Spinal cord (tissue), 10 donors: ENCODE results near the gene PUM2. TPM values are rescaled to one million over a fixed set of nuclear protein-coding genes. Genes with fewer than 3 reads are reported as not detected.

ENCODE experiments used
- DNase-seq, 6 donors: peaks; one replicate each; pipeline versions ENCODE4 v3.0.0 to v3.0.0-alpha.2; 2013 to 2015; ENCODE audit warnings: low spot score in 6 of 6, low read depth in 4 of 6
- H3K27ac ChIP-seq: one replicate; pipeline ENCODE4 v1.5.1; 2013; ENCODE audit warnings: low read depth, low read length, control low read depth
- H3K27me3 ChIP-seq: one replicate; pipeline ENCODE4 v1.6.1; 2013; ENCODE audit warnings: low read length; ENCODE audit not compliant: control insufficient read depth, insufficient read depth
- H3K36me3 ChIP-seq: one replicate; pipeline ENCODE4 v1.6.1; 2013; ENCODE audit warnings: low read length; ENCODE audit not compliant: control insufficient read depth, insufficient read depth
- H3K4me1 ChIP-seq: one replicate; pipeline ENCODE4 v1.6.1; 2013; ENCODE audit warnings: low read length; ENCODE audit not compliant: control insufficient read depth, insufficient read depth
- H3K4me3 ChIP-seq: one replicate; pipeline ENCODE4 v1.5.1; 2013; ENCODE audit warnings: low read depth, low read length, control low read depth
- H3K9me3 ChIP-seq: one replicate; pipeline ENCODE4 v1.6.1; 2013; ENCODE audit warnings: low read length; ENCODE audit not compliant: control insufficient read depth, insufficient read depth
- WGBS: methylation state at CpG from one replicate; pipeline ENCODE4 v1.1.5; 2013; ENCODE audit warnings: missing lambda C conversion rate; ENCODE audit not compliant: insufficient coverage; 5-methylcytosine and 5-hydroxymethylcytosine counted together
- polyA plus RNA-seq, 2 donors: library from polyadenylated mRNA; unstranded; fragments of 120-200 nt; gene quantifications; one replicate each; pipeline ENCODE4 v1.2.1, GENCODE V29; 2013; ENCODE audit not compliant: insufficient read length in 2 of 2
- small RNA-seq: library from RNA; depleted of rRNA; stranded (forward); fragments of <200 nt; gene quantifications from one replicate; pipeline ENCODE3, GENCODE V24; 2014; ENCODE audit warnings: low replicate concordance
- total RNA-seq, 2 donors: library from RNA; depleted of rRNA in 1 of 2; stranded (reverse); fragments of 120-200 nt in 1 of 2; fragments of >200 nt in 1 of 2; gene quantifications; one replicate each; pipeline versions ENCODE4 v1.2.3 to v1.2.4, GENCODE V29; 2013 to 2014
- donor health status: healthy.

PUM2 gene
- total and polyA plus RNA-seq, 4 donors: 51.8 to 105 (median 66.8) TPM

GRCh38 chr2:20200697-20201555, 149.7 kb downstream of the PUM2 start:
- H3K9me3 ChIP-seq: no peaks in the 10 kb centered on the region
- no peak overlapping the region for H3K4me3 ChIP-seq
- DNase-seq: no peak
- H3K27ac ChIP-seq: no peak overlapping the region
- H3K27me3 ChIP-seq: no peaks in the 10 kb centered on the region
- H3K4me1 ChIP-seq: peaks cover 9% of the 10 kb centered on the region
- 97% methylated on average over 23 of the region's 26 CpGs for WGBS
- peaks cover 37% of the 10 kb centered on the region for H3K36me3 ChIP-seq

DNA sequence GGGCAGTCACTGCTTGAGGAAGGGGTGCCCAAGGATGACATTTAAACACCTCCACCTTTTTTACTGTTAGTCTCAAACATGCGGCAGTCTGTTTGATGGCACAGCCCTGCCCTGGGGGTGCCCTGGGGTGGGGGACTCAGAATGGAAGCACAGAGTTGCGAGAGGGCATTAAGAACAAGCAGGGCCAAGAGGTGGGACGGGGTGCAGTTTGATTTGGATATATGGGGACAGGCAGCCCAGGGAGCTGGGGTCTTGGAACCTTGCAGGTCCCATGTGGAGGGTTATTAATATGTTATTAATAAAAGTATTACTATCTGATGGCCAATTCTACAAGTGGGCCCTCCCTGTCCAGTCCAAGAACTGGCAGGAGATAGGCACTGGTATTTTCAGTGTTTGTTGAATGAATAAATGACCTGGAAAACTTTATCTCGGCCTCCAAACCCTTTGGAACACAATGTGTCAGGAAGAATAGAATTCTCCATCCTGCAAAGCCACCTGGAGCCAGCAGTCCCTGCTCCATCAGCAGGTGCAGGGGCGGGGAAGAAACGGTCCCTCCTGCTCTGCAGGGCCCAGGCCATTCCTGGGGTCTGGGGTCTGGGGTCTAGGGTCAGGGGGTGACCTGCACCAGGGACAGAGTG, 150.9 kb downstream of the PUM2 start:
- H3K9me3 ChIP-seq: no peaks in the 10 kb centered on the region
- H3K36me3 ChIP-seq: peaks cover 34% of the 10 kb centered on the region
- H3K4me1 ChIP-seq: peaks cover 9% of the 10 kb centered on the region
- no peak for DNase-seq
- WGBS: 87% methylated on average over 4 of the region's 6 CpGs
- H3K27me3 ChIP-seq: no peaks in the 10 kb centered on the region
- no peak overlapping the region for H3K27ac ChIP-seq
- no peak overlapping the region for H3K4me3 ChIP-seq

DNA sequence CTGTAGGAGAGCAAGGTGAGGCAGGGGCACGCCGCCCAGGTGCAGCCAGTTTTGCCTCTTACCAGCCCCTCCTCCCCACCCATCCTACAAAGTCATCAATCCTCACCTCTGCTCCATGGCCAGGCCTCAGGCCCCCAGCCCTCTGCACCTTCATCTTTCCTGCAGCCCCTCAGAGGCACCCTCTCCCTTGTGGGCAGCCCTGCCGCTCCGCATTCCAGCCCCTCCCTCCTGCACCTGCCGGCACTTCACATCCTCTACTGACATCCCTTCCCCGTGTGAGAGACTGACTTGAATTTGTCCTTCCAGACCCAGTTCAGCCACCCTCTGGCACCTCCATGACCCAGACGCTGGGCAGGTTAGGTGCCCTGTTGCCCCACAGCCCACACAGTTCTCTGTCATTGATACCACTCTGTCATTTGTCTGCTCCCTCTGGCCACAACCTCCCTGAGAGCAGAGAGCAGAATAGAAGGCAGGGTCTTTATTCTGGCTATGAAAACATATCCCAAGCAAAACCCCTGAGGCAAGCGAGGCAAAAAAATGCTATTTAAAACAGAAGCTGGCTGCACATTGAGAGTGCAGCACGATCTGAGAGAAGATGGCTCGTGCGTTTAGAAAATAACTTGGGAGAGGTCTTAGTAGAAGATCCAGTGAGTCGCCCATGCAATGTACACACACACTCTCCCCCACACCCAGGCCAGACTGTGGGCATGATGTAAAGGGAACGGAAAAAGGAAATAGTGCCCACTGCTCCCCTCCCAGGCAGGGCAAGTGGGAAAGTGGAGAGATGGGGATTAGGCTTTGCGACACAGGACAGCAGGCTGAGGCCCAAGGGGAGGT, 151.6 kb downstream of the PUM2 start:
- Histone ChIP-seq H3K9me3 (no peaks in the 10 kb centered on the region), H3K4me3 (no peak overlapping the region), H3K27me3 (no peaks in the 10 kb centered on the region), H3K27ac (no peak overlapping the region), H3K4me1 (peaks cover 9% of the 10 kb centered on the region), H3K36me3 (peaks cover 32% of the 10 kb centered on the region)
- WGBS: 72% methylated on average over 8 of the region's 14 CpGs
- DNase-seq: no peak

Small RNA genes within 50 kb of the gene (small RNA-seq; reads per million reads assigned to genes)
- not detected for gene RNU7-113P

Other genes starting within 250 kb of the PUM2 start
- gene SDC1, start 125.7 kb downstream of the PUM2 start, total RNA-seq: 10 to 100 TPM in 1 of 2 donors, 1 to 10 TPM in 1; 4.7 to 21.0 TPM
- 10 to 100 TPM in 1 of 2 donors, 1 to 10 TPM in 1; 7.7 to 10.8 TPM for gene SDC1, start 125.7 kb downstream of the PUM2 start, polyA plus RNA-seq
- gene RHOB, start 96.2 kb upstream of the PUM2 start, total RNA-seq: 100 to 1,000 TPM; 253 to 309 TPM
- 100 to 1,000 TPM; 193 to 209 TPM for gene RHOB, start 96.2 kb upstream of the PUM2 start, polyA plus RNA-seq